Erythroblast (primary cell): ENCODE results near the gene GTF2H3.

Source experiments
- GATA1 ChIP-seq: IDR thresholded peaks from 2 replicates; pipeline ENCODE4 v1.6.1; 2011; ENCODE audit warnings: low read depth, mild to moderate bottlenecking, control low read depth, low read length, moderate library complexity
- POLR2A ChIP-seq: IDR thresholded peaks from 2 replicates; pipeline ENCODE4 v1.6.1; 2011; ENCODE audit warnings: mild to moderate bottlenecking, low read length

DNA sequence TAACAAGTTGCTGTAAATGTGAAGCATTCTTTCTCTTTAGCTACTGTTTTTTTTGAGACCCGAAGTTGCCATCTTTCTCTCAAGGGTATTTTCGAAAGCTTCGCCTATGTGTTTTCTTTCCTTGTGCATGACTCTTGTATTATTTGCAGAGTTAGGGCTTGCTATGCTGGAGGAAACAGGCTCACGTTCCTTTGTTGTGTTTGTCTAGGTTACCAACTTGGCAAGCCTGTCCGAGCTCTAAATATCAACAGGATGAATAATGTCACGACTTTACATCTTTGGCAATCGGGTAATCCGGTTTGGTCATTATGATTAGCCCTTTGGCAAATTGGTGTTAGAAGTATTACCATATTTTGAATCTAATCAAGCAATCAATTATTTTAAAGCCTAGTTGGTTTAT, 62.6 kb downstream of the GTF2H3 start:
- TF ChIP-seq POLR2A: no peak
- no peak for TF ChIP-seq GATA1
